ENCODE data around the gene MAPK10.

The MAPK10 gene

GRCh38 chr4:86130160-86130933 lies 229.5 kb downstream of the MAPK10 start:
- no peak for DNase-seq (ENCODE audit: insufficient read length)
- FAIRE-seq = no peak
- no peak for TF ChIP-seq POLR2A (IDR thresholded peaks at IDR 0.05; ENCODE audit: low read depth, low read length)
- no peak for TF ChIP-seq POLR2AphosphoS5 (IDR thresholded peaks at IDR 0.05; ENCODE audit: low read depth, low read length)
- TF ChIP-seq TAF1 (IDR thresholded peaks at IDR 0.05; ENCODE audit: borderline replicate concordance, low read depth, low read length) = no peak

DNA sequence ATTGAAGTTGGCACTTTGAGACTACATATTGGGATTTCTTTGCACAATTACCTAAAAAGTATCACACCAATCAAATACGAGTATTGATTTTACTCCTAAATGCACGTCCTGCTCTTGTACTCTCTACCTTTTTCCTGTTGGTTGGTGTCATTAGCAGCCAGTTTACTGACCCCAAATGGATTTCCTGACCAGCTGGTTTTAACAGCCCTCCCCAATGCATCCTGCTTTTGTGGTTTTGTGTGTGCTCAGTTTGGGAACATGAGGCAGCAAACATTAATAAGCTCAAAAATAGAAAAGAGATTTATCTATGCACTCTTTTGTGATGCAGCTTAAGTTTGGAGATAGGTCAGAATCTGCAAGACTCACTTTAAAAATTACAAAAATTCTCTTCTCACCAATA lies 230.3 kb downstream of the MAPK10 start:
- TF ChIP-seq POLR2A (IDR thresholded peaks at IDR 0.05; ENCODE audit: low read depth, low read length) = no peak
- no peak for TF ChIP-seq POLR2AphosphoS5 (IDR thresholded peaks at IDR 0.05; ENCODE audit: low read depth, low read length)
- FAIRE-seq = no peak
- no peak for DNase-seq (ENCODE audit: insufficient read length)

DNA sequence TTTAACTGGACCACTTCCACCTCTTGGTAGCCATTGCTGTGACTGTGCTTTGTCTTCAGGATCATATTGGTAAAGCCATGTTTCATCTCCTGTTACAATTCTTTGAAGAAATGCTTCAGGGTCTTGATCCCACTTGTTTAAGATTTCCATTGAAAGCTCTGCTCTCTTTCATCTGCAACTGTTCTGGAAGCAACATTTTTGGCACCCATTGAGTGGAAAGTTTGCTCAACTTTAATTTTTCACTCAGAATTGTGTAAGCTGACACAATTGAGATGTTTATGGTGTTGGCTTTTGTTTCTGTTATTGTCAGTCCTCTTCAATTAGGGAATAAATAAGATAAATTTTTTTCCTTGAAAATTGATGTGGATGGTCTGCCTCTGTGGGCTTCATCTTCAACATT lies 237.4 kb downstream of the MAPK10 start:
- TF ChIP-seq POLR2A (IDR thresholded peaks at IDR 0.05; ENCODE audit: low read depth, low read length) (no peak), POLR2AphosphoS5 (IDR thresholded peaks at IDR 0.05; ENCODE audit: low read depth, low read length) (no peak), TAF1 (IDR thresholded peaks at IDR 0.05; ENCODE audit: borderline replicate concordance, low read depth, low read length) (no peak)
- DNase-seq (ENCODE audit: insufficient read length) (no peak), FAIRE-seq (no peak)

- no peak for TF ChIP-seq POLR2A (IDR thresholded peaks at IDR 0.05; ENCODE audit: low read depth, low read length)
- TF ChIP-seq POLR2AphosphoS5 (IDR thresholded peaks at IDR 0.05; ENCODE audit: low read depth, low read length) = no peak
- no peak for TF ChIP-seq TAF1 (IDR thresholded peaks at IDR 0.05; ENCODE audit: borderline replicate concordance, low read depth, low read length)
- FAIRE-seq = no peak
- no peak for DNase-seq (ENCODE audit: insufficient read length)
These were observed 241.1 kb downstream of the MAPK10 start for GRCh38 chr4:86118711-86119110.

DNA sequence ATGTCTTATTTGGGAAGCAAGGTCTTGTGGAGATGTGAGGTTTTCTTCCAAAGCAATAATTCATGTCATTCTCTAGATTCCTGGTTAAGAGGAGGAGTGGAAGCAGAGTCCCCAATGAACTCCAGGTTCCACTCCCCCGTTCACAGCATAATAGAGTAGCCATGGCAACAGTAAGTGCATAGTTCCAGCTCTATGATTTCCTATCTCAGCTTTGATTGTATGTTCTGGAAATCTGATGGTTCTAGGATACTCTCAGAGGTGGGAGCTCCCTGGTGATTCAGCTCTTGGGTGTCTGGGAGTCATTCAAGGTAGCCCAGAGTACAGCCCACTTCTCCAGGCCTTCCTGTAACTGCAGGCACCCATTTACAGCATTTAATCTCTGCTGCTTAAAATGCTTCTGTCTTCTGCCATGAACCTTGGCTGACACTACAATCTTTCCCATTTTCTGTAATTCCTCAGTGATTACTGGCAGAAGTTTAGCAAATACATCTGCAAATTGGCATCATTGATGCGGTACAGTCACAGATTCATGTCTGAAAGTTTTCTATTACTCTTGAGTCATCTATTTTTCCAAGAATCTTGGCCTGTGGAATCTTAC lies 242.0 kb downstream of the MAPK10 start:
- no peak for FAIRE-seq
- DNase-seq (ENCODE audit: insufficient read length) = no peak
- TF ChIP-seq TAF1 (IDR thresholded peaks at IDR 0.05; ENCODE audit: borderline replicate concordance, low read depth, low read length) (no peak), POLR2A (IDR thresholded peaks at IDR 0.05; ENCODE audit: low read depth, low read length) (no peak), POLR2AphosphoS5 (IDR thresholded peaks at IDR 0.05; ENCODE audit: low read depth, low read length) (no peak)

DNA sequence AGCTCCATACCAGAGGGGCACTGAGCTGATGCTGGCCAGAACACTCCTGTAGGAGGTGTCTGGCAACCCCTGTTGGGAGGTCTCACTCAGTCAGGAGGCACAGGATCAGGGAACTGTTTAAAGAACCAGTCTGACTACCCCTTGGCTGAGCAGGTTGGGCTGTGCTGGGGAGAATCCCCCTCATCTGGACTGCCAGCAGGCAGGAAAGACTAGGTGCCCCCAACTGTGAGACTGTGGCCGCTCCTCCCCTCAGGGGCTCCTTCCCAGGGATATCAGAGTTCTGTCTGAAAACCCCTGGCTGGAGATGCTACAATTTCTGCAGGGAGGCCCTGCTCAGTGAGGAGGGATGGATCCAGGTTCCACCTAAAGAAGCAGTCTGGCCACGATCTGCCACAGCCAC lies 245.3 kb downstream of the MAPK10 start:
- no peak for FAIRE-seq
- DNase-seq (ENCODE audit: insufficient read length) = no peak
- no peak for TF ChIP-seq TAF1 (IDR thresholded peaks at IDR 0.05; ENCODE audit: borderline replicate concordance, low read depth, low read length)
- TF ChIP-seq POLR2AphosphoS5 (IDR thresholded peaks at IDR 0.05; ENCODE audit: low read depth, low read length) = no peak
- no peak for TF ChIP-seq POLR2A (IDR thresholded peaks at IDR 0.05; ENCODE audit: low read depth, low read length)

DNA sequence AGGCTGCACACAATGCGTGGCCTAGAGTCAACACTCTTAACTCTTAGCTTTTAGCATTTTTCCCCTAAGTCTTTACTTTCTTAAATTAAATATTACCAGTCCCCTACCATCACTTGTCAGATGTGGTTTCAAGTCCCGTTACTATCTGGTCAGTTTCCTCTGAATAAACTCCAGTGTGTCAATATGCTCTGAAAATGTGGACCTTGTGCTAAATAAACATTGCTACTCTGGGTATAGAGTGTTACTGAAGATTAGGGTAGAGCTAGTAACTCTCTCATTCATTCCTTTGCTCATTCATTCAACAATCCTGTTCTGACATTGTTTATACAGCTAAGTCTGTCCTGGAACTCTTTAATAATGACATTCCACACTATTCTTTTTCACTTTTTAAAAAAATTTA lies 251.0 kb downstream of the MAPK10 start:
- FAIRE-seq = no peak
- TF ChIP-seq POLR2AphosphoS5 (IDR thresholded peaks at IDR 0.05; ENCODE audit: low read depth, low read length) (no peak), POLR2A (IDR thresholded peaks at IDR 0.05; ENCODE audit: low read depth, low read length) (no peak), TAF1 (IDR thresholded peaks at IDR 0.05; ENCODE audit: borderline replicate concordance, low read depth, low read length) (no peak)
- DNase-seq (ENCODE audit: insufficient read length) = no peak

DNA sequence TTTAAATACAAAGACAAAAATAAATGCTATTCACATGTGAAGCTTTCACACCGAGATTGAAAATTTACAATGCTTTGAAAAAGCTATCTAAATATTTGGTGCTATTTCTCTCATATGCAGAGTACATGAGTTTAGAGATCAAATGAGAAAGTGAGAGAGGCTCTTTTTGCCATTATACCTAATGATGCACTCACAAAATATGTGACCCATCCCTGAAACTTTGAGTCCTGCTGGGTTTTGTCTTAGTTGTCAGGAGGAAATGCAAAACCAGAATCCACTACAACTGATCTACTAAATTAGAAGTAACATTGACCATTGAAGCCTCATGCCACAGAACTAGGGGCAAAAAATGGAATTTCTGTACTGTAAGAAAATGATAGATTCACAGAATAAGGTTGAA lies 251.7 kb downstream of the MAPK10 start:
- DNase-seq (ENCODE audit: insufficient read length) (no peak), FAIRE-seq (no peak)
- TF ChIP-seq TAF1 (IDR thresholded peaks at IDR 0.05; ENCODE audit: borderline replicate concordance, low read depth, low read length) (no peak), POLR2A (IDR thresholded peaks at IDR 0.05; ENCODE audit: low read depth, low read length) (no peak), POLR2AphosphoS5 (IDR thresholded peaks at IDR 0.05; ENCODE audit: low read depth, low read length) (no peak)

DNA sequence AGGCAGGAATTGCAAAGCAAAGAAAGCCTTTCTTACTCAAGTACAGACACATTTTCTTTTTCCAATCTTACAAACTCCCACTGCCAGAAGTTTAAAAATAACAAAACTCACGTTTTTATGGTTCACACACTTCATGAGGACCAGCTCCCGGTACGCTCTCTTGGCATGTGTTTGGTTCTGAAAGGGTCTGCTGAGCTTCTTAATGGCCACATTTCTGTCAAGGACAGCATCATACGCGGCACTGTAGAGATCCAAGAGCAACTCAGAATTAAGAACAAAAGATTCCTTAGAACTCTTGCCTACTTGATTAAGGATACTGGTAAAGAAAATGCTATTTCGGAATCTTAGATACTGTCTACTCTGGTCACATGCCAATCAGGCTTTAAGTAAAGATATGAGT lies 252.7 kb downstream of the MAPK10 start:
- no peak for FAIRE-seq
- TF ChIP-seq POLR2A (IDR thresholded peaks at IDR 0.05; ENCODE audit: low read depth, low read length) (no peak), POLR2AphosphoS5 (IDR thresholded peaks at IDR 0.05; ENCODE audit: low read depth, low read length) (no peak), TAF1 (IDR thresholded peaks at IDR 0.05; ENCODE audit: borderline replicate concordance, low read depth, low read length) (no peak)
- DNase-seq (ENCODE audit: insufficient read length) = no peak

GRCh38 chr4:86106475-86106874 lies 253.4 kb downstream of the MAPK10 start:
- no peak for DNase-seq (ENCODE audit: insufficient read length)
- FAIRE-seq = no peak
- TF ChIP-seq POLR2A (IDR thresholded peaks at IDR 0.05; ENCODE audit: low read depth, low read length) (no peak), POLR2AphosphoS5 (IDR thresholded peaks at IDR 0.05; ENCODE audit: low read depth, low read length) (no peak)

GRCh38 chr4:86101841-86102240 lies 258.0 kb downstream of the MAPK10 start:
- DNase-seq (ENCODE audit: insufficient read length) = no peak
- TF ChIP-seq POLR2AphosphoS5 (IDR thresholded peaks at IDR 0.05; ENCODE audit: low read depth, low read length) (no peak), POLR2A (IDR thresholded peaks at IDR 0.05; ENCODE audit: low read depth, low read length) (no peak), TAF1 (IDR thresholded peaks at IDR 0.05; ENCODE audit: borderline replicate concordance, low read depth, low read length) (no peak)
- no peak for FAIRE-seq

DNA sequence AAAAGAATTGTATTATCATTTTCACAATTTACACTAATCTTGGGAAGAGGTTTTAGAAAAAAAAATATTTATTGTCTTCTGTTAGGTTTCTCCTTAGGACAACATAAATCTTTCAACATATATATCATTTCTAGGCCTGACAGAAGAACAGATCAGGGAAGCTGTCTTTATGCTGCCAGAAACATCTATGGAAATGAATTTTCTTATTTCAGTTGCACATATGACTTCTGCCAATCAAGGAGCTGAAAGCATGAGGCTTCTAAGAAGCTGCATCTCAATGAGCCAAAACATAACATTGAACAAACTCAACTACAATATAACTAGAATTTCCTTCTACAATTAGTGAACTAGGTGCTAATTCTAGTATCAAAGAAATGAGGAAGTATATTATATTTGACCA lies 258.4 kb downstream of the MAPK10 start:
- DNase-seq (ENCODE audit: insufficient read length) = no peak
- no peak for FAIRE-seq
- TF ChIP-seq POLR2A (IDR thresholded peaks at IDR 0.05; ENCODE audit: low read depth, low read length) = no peak

Measured in GM12892 (cell line).